Keratinocyte (primary cell): ENCODE measurements around the gene KDSR. TPM values are rescaled to one million over a fixed set of nuclear protein-coding genes. Genes with fewer than 3 reads are reported as not detected.

ENCODE experiments used
- DNase-seq: peaks from one replicate; pipeline ENCODE4 v3.0.0-alpha.2; 2011; ENCODE audit warnings: low read depth, missing footprints, low spot score
- FAIRE-seq: peaks from 2 replicates; lab custom pipeline; 2011; peaks lifted over from hg19 to GRCh38; lab: Jason Lieb, UNC
- H2AFZ ChIP-seq: 2 replicates; pipeline ENCODE4 v1.6.0; 2012; ENCODE audit warnings: low read length, control low read depth, inconsistent platforms; ENCODE audit not compliant: control insufficient read depth
- H3K27ac ChIP-seq: 2 replicates; pipeline ENCODE4 v1.5.1; 2011; ENCODE audit warnings: low read length; ENCODE audit not compliant: control insufficient read depth, insufficient read depth
- H3K27me3 ChIP-seq: 3 replicates; pipeline ENCODE4 v1.6.0; 2011; ENCODE audit warnings: low read length; ENCODE audit not compliant: control insufficient read depth, insufficient read depth; ENCODE audit errors: extremely low read depth
- H3K36me3 ChIP-seq, 2 experiments: 2 replicates in 1 of 2; 3 replicates in 1 of 2; pipeline ENCODE4 v1.5.1; 2011; ENCODE audit warnings: low read length in 2 of 2, mild to moderate bottlenecking in 1 of 2; ENCODE audit not compliant: control insufficient read depth in 2 of 2, insufficient read depth in 2 of 2; ENCODE audit errors: extremely low read depth in 1 of 2
- H3K4me1 ChIP-seq: 3 replicates; pipeline ENCODE4 v1.5.1; 2011; ENCODE audit warnings: low read length; ENCODE audit not compliant: control insufficient read depth, insufficient read depth; ENCODE audit errors: extremely low read depth
- H3K4me2 ChIP-seq: 3 replicates; pipeline ENCODE4 v1.6.0; 2011; ENCODE audit warnings: low read depth, low read length; ENCODE audit not compliant: control insufficient read depth, insufficient read depth; ENCODE audit errors: extremely low read depth
- H3K4me3 ChIP-seq, 3 experiments: fragments of 200-600 bp in 1 of 3; sonication (generic) in 1 of 3; 2 replicates in 2 of 3; 3 replicates in 1 of 3; pipeline ENCODE4 v1.5.1; 2011 to 2016; ENCODE audit warnings: low read length in 3 of 3, mild to moderate bottlenecking in 3 of 3, control low read depth in 2 of 3, inconsistent platforms in 1 of 3, low read depth in 1 of 3, mixed read lengths in 1 of 3, mixed run types in 1 of 3, moderate library complexity in 1 of 3; ENCODE audit not compliant: control insufficient read depth in 2 of 3, insufficient read depth in 2 of 3; ENCODE audit errors: extremely low read depth in 1 of 3
- H3K79me2 ChIP-seq: 2 replicates; pipeline ENCODE4 v1.6.0; 2012; ENCODE audit warnings: low read length; ENCODE audit not compliant: control insufficient read depth, insufficient read depth
- H3K9ac ChIP-seq: 3 replicates; pipeline ENCODE4 v1.6.0; 2011; ENCODE audit warnings: low read length; ENCODE audit not compliant: control insufficient read depth, insufficient read depth; ENCODE audit errors: extremely low read depth
- H3K9me1 ChIP-seq: 3 replicates; pipeline ENCODE4 v1.6.0; 2011; ENCODE audit warnings: low read length; ENCODE audit not compliant: control insufficient read depth, insufficient read depth; ENCODE audit errors: extremely low read depth
- H3K9me3 ChIP-seq: 2 replicates; pipeline ENCODE4 v1.5.1; 2012; ENCODE audit warnings: low read depth, low read length; ENCODE audit not compliant: control insufficient read depth
- H4K20me1 ChIP-seq: 3 replicates; pipeline ENCODE4 v1.6.0; 2011; ENCODE audit warnings: low read length; ENCODE audit not compliant: control insufficient read depth, insufficient read depth; ENCODE audit errors: extremely low read depth
- EZH2 ChIP-seq: IDR thresholded peaks from one replicate; pipeline ENCODE4 v1.6.1; 2012; ENCODE audit warnings: inconsistent platforms, mild to moderate bottlenecking, low read length, moderate library complexity
- dilution Hi-C: fragments of 300-500 bp; cut with MboI; formaldehyde crosslinking; loops from one replicate; pipeline ENCODE4 v1.7.0; 2020; ENCODE audit warnings: low sequenced_read_pairs; ENCODE audit not compliant: extremely low pct_ligation_motif_present
- polyA plus RNA-seq, 5 experiments: library from polyadenylated mRNA; depleted of rRNA in 3 of 5; stranded (reverse) in 3 of 5; stranded (forward) in 1 of 5; unstranded in 1 of 5; fragments of >200 nt; gene quantifications; 1 replicate in 1 of 5; 2 replicates in 3 of 5; 3 replicates in 1 of 5; pipeline versions ENCODE4 v1.2.1 to v1.2.3, GENCODE V29; 2011 to 2012; ENCODE audit warnings: missing spikeins in 2 of 5, low read depth in 1 of 5, low replicate concordance in 1 of 5
- TF ChIP-seq, protein P1 (sequence below), 3 experiments: IDR thresholded peaks in 1 of 3; conservative IDR thresholded peaks in 1 of 3; optimal IDR thresholded peaks in 1 of 3; 2 replicates in 2 of 3; 3 replicates in 1 of 3; pipeline versions ENCODE3 to v1.5.1; 2011; ENCODE audit warnings: low read length in 3 of 3, mild to moderate bottlenecking in 3 of 3, moderate library complexity in 2 of 3, control low read depth in 1 of 3, inconsistent platforms in 1 of 3; ENCODE audit not compliant: insufficient read depth in 2 of 3; ENCODE audit errors: extremely low read depth in 1 of 3

Gene KDSR
- polyA plus RNA-seq, 1 donor (not counting 4 experiments of a cell fraction or from before 2014, with no cell fraction given) = 68.6 TPM

DNA sequence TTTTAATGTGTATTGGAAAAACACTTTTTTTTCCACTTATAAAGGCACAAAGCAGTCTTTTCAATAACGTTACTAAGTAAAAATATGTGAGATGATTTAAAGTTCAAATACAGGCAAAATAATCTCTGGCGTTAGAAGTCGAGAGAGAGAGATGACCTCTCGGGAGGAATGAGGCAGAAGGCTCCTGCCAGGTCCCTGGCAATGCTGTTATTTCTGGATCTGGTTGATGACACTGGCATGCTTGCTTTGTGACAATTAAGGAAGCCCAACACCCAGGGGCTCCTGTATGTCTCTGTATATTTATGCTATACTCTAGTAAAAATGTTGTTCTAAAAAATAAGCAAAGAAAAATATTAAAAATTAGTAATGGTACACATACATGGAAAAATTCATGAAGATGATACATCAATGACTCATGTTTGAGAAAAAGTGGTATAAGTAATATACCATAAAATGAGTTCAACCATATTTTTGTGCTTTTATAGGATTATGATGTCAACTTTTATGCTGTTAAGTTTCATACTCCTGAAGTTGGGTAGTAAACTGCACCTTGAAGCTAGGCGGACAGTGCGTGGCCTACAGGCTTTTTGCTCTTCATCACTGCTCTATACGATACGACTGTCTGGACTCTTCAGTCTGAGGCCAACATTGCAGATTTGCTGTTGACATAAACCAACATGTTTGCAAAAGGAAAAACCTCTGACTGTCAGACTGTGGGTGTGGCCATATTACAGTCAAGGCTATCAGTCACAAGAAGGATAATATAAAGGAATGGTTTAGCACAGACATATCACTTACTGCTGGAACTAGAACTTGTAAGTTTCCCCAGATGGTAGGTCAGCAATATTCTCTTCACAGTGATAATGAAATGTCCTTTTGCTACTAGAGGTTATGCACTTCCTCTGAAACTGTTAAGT, 35.5 kb upstream of the KDSR start:
- no peak overlapping the region for H3K9ac ChIP-seq
- H2AFZ ChIP-seq = no peak overlapping the region
- H3K4me3 ChIP-seq = no peak overlapping the region
- peaks cover 4% of the 10 kb centered on the region for H3K4me1 ChIP-seq
- FAIRE-seq (no peak), DNase-seq (no peak)
- no peaks in the 10 kb centered on the region for H3K9me1 ChIP-seq
- no peaks in the 10 kb centered on the region for H3K9me3 ChIP-seq
- dilution Hi-C loops = no loop called here
- no peaks in the 10 kb centered on the region for H3K27me3 ChIP-seq
- peaks cover 21% of the 10 kb centered on the region for H3K79me2 ChIP-seq
- H4K20me1 ChIP-seq = no peaks in the 10 kb centered on the region
- H3K36me3 ChIP-seq = peaks cover 25 to 26% of the 10 kb centered on the region in 2 experiments
- TF ChIP-seq, protein P1, sequence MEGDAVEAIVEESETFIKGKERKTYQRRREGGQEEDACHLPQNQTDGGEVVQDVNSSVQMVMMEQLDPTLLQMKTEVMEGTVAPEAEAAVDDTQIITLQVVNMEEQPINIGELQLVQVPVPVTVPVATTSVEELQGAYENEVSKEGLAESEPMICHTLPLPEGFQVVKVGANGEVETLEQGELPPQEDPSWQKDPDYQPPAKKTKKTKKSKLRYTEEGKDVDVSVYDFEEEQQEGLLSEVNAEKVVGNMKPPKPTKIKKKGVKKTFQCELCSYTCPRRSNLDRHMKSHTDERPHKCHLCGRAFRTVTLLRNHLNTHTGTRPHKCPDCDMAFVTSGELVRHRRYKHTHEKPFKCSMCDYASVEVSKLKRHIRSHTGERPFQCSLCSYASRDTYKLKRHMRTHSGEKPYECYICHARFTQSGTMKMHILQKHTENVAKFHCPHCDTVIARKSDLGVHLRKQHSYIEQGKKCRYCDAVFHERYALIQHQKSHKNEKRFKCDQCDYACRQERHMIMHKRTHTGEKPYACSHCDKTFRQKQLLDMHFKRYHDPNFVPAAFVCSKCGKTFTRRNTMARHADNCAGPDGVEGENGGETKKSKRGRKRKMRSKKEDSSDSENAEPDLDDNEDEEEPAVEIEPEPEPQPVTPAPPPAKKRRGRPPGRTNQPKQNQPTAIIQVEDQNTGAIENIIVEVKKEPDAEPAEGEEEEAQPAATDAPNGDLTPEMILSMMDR (optimal IDR thresholded peaks at IDR 0.05 in 1 of 3, IDR thresholded peaks at IDR 0.05 in 1 of 3, conservative IDR thresholded peaks at IDR 0.05 in 1 of 3; ENCODE audit: extremely low read depth in 1 of 3, insufficient read depth in 2 of 3, low read length in 3 of 3) = no peak
- no peak for TF ChIP-seq EZH2
- no peak overlapping the region for H3K4me2 ChIP-seq
- H3K27ac ChIP-seq = no peak overlapping the region

DNA sequence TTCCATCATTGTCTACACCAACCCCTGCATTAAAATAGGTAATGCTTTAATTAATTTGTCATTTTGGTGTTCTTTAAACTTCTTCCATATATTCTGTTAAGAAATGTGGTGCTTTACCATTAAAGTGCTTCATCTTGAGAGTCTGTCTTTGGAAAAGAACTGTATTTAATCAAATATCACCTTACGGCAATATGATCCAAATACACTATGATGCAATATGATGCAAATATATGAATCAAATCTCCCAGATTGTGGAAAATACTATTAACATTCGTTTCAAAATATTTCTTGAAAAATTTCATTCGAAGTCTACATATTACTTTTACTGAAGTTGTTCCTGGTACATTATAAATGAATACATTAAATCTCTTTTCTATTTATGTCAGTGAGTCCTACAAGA, 32.3 kb upstream of the KDSR start:
- no peak overlapping the region for H3K4me2 ChIP-seq
- no peak overlapping the region for H3K27ac ChIP-seq
- FAIRE-seq (no peak), DNase-seq (no peak)
- H3K36me3 ChIP-seq = peaks cover 25 to 39% of the 10 kb centered on the region in 2 experiments
- H3K4me3 ChIP-seq = no peak overlapping the region
- dilution Hi-C loops = no loop called here
- no peaks in the 10 kb centered on the region for H3K4me1 ChIP-seq
- H4K20me1 ChIP-seq = no peaks in the 10 kb centered on the region
- TF ChIP-seq, protein P1 (optimal IDR thresholded peaks at IDR 0.05 in 1 of 3, IDR thresholded peaks at IDR 0.05 in 1 of 3, conservative IDR thresholded peaks at IDR 0.05 in 1 of 3; ENCODE audit: extremely low read depth in 1 of 3, insufficient read depth in 2 of 3, low read length in 3 of 3) = no peak
- TF ChIP-seq EZH2 = no peak
- H2AFZ ChIP-seq = no peak overlapping the region
- no peaks in the 10 kb centered on the region for H3K9me3 ChIP-seq
- H3K9ac ChIP-seq = no peak overlapping the region
- H3K79me2 ChIP-seq = peaks cover 2% of the 10 kb centered on the region
- no peaks in the 10 kb centered on the region for H3K9me1 ChIP-seq
- H3K27me3 ChIP-seq = no peaks in the 10 kb centered on the region
